DOHH2 (cell line): ENCODE measurements around the gene CAMSAP2.

Experiments used
- H3F3A ChIP-seq: fragments of 200-600 bp; sonication (generic), shearing (Covaris generic); 2 replicates; pipeline ENCODE4 v1.6.0; 2016; ENCODE audit warnings: antibody characterized with exemption, mild to moderate bottlenecking; ENCODE audit not compliant: control insufficient read depth, insufficient read depth
- H3K27ac ChIP-seq: fragments of 200-600 bp; sonication (generic); 2 replicates; pipeline ENCODE4 v1.5.1; 2014; ENCODE audit warnings: low read depth, mild to moderate bottlenecking, low read length, moderate library complexity
- H3K27me3 ChIP-seq: fragments of 200-600 bp; sonication (generic); 2 replicates; pipeline ENCODE4 v1.6.1; 2014; ENCODE audit warnings: mild to moderate bottlenecking, low read length, mixed read lengths; ENCODE audit not compliant: control insufficient read depth
- H3K36me3 ChIP-seq: fragments of 200-600 bp; sonication (generic); 2 replicates; pipeline ENCODE4 v1.6.1; 2014; ENCODE audit warnings: mild to moderate bottlenecking, low read length, moderate library complexity, mixed read lengths; ENCODE audit not compliant: control insufficient read depth
- H3K4me1 ChIP-seq: fragments of 200-600 bp; sonication (generic); 2 replicates; pipeline ENCODE4 v1.6.1; 2014; ENCODE audit warnings: mild to moderate bottlenecking, low read length, mixed read lengths; ENCODE audit not compliant: control insufficient read depth
- H3K4me2 ChIP-seq: fragments of 200-600 bp; sonication (generic); 2 replicates; pipeline ENCODE4 v1.6.0; 2014; ENCODE audit warnings: mild to moderate bottlenecking, low read length, moderate library complexity
- H3K4me3 ChIP-seq: fragments of 200-600 bp; sonication (generic); 2 replicates; pipeline ENCODE4 v1.5.1; 2014; ENCODE audit warnings: mild to moderate bottlenecking, low read length, mixed read lengths
- H3K79me2 ChIP-seq: fragments of 200-600 bp; sonication (generic); 2 replicates; pipeline ENCODE4 v1.6.1; 2014; ENCODE audit warnings: mild to moderate bottlenecking, low read length, mixed read lengths; ENCODE audit not compliant: control insufficient read depth
- H3K9me2 ChIP-seq: fragments of 200-600 bp; sonication (generic); replicated peaks from 2 replicates; pipeline ENCODE4 v1.6.1; 2014; ENCODE audit warnings: mild to moderate bottlenecking, low read length, mixed read lengths; ENCODE audit not compliant: control insufficient read depth
- H3K9me3 ChIP-seq: fragments of 200-600 bp; sonication (generic); 2 replicates; pipeline ENCODE4 v1.6.1; 2014; ENCODE audit warnings: antibody characterized with exemption, low read length, mixed read lengths; ENCODE audit not compliant: control insufficient read depth, insufficient read depth
- H4K20me1 ChIP-seq: fragments of 200-600 bp; sonication (generic); 2 replicates; pipeline ENCODE4 v1.6.0; 2014; ENCODE audit warnings: low read depth, mild to moderate bottlenecking, antibody characterized with exemption, low read length, moderate library complexity; ENCODE audit not compliant: control insufficient read depth, insufficient read depth
- EZH2phosphoT487 ChIP-seq: fragments of 200-600 bp; sonication (generic); IDR thresholded peaks from 2 replicates; pipeline ENCODE4 v1.6.1; 2017; ENCODE audit warnings: borderline replicate concordance, mild to moderate bottlenecking, antibody characterized with exemption, low read length, moderate library complexity, mixed read lengths
- TF ChIP-seq, protein P1 (sequence below): fragments of 200-600 bp; sonication (generic); IDR thresholded peaks from one replicate; pipeline ENCODE4 v1.5.1; 2014; ENCODE audit warnings: antibody characterized with exemption, mild to moderate bottlenecking, low read depth, low read length; ENCODE audit not compliant: poor library complexity, severe bottlenecking

The CAMSAP2 gene

DNA sequence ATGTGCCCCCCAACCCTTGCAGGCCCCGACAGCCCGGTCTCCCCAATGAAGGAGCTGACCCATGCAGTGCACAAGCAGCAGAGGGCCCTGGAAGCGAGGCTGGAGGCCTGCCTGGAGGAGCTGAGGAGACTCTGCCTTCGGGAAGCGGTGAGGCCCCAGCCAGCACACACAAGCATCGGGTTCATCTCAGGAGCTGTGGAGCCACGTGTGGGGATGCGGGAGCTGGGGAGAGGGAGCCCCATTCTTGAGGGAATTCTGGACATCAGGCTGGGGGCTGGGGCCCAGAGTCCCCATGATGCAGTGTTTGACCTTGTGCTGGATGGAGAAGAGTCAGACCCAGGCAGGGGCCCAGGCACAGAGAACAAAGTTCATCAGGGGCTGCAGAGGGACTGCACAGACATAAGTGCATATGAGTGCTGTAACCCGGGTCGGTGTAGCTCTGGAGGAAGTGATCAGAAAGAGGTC is 160.8 kb downstream of the CAMSAP2 start:
- TF ChIP-seq, protein P1, sequence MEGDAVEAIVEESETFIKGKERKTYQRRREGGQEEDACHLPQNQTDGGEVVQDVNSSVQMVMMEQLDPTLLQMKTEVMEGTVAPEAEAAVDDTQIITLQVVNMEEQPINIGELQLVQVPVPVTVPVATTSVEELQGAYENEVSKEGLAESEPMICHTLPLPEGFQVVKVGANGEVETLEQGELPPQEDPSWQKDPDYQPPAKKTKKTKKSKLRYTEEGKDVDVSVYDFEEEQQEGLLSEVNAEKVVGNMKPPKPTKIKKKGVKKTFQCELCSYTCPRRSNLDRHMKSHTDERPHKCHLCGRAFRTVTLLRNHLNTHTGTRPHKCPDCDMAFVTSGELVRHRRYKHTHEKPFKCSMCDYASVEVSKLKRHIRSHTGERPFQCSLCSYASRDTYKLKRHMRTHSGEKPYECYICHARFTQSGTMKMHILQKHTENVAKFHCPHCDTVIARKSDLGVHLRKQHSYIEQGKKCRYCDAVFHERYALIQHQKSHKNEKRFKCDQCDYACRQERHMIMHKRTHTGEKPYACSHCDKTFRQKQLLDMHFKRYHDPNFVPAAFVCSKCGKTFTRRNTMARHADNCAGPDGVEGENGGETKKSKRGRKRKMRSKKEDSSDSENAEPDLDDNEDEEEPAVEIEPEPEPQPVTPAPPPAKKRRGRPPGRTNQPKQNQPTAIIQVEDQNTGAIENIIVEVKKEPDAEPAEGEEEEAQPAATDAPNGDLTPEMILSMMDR = no peak
- no peak for TF ChIP-seq EZH2phosphoT487
- no peak overlapping the region for H3K4me2 ChIP-seq
- no peak overlapping the region for H3K4me3 ChIP-seq
- H3K27ac ChIP-seq = no peak overlapping the region
- H3K36me3 ChIP-seq = no peaks in the 10 kb centered on the region
- no peaks in the 10 kb centered on the region for H3K79me2 ChIP-seq
- no peaks in the 10 kb centered on the region for H4K20me1 ChIP-seq
- no peaks in the 10 kb centered on the region for H3K9me3 ChIP-seq
- H3F3A ChIP-seq = no peaks in the 10 kb centered on the region
- peaks cover 11% of the 10 kb centered on the region for H3K27me3 ChIP-seq
- no peaks in the 10 kb centered on the region for H3K4me1 ChIP-seq
- H3K9me2 ChIP-seq = no peaks in the 10 kb centered on the region

DNA sequence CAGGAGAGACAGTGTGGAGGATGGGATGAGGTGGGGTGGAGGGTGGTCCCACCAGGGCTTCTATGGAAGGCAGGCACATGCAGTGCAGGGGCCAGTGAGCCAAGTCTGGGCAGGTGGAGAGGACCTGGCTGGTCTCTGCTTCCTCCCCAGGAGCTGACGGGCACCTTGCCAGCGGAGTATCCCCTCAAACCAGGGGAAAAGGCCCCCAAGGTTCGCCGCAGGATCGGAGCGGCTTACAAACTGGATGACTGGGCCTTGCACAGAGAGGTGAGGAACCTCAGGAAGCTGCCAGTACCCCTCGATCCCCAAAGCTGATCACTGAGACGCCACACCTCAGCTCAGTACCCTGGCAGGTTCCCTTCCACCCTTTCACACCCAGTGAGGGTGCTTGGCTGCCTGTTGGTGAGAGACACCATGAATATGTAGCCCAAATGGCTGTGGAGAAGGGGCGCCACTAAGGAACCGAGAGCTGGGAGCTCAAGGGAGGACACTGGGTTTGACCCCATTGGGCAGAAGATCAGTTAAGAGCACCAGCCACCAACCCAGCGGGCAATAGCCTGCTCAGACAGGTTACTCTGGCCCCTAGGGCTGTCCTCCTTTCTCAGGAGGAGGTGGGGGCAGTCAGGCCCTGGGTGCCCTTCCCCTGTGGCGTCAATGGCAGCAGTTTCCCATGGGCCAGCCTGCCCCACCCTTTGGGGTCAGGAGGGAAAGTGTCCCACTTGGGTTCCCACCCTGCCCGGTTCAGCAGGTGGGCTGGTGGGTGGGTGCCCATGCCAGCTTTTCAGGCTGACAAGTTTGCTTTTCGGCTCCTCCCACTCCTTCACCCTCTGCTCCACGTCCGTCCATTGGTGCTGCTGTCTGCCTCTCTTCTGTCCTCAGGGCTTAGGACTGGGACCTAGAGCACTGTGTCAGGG is 161.5 kb downstream of the CAMSAP2 start:
- no peaks in the 10 kb centered on the region for H3K36me3 ChIP-seq
- H3K9me2 ChIP-seq = no peaks in the 10 kb centered on the region
- no peak overlapping the region for H3K4me3 ChIP-seq
- no peaks in the 10 kb centered on the region for H3F3A ChIP-seq
- H3K27ac ChIP-seq = no peak overlapping the region
- no peaks in the 10 kb centered on the region for H4K20me1 ChIP-seq
- H3K4me1 ChIP-seq = no peaks in the 10 kb centered on the region
- TF ChIP-seq EZH2phosphoT487 = no peak
- TF ChIP-seq, protein P1 = no peak
- H3K4me2 ChIP-seq = no peak overlapping the region
- peaks cover 6% of the 10 kb centered on the region; the same call in 1 of the 2 replicates for H3K27me3 ChIP-seq
- H3K79me2 ChIP-seq = no peaks in the 10 kb centered on the region
- no peaks in the 10 kb centered on the region for H3K9me3 ChIP-seq

DNA sequence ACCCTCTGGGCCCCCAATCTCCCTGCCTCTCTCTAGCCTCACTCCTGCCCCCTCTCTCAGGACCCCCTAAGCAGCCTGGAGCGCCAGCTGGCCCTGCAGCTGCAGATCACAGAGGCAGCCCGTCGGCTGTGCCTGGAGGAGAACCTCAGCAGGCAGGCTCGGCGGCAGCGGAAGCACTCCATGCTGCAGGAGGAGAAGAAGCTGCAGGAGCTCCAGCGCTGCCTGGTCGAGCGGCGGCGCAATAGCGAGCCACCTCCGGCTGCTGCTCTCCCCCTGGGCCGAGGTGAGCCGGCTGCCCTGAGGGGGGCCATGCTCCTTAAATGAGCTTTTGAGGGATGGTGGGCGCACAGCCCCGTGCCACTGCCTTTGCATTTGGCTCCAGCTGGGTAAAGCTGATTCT is 162.2 kb downstream of the CAMSAP2 start:
- Histone ChIP-seq H3K27ac (no peak overlapping the region), H3K4me2 (no peak overlapping the region), H3K79me2 (no peaks in the 10 kb centered on the region), H3K4me1 (no peaks in the 10 kb centered on the region), H4K20me1 (no peaks in the 10 kb centered on the region), H3K4me3 (no peak overlapping the region), H3K9me3 (no peaks in the 10 kb centered on the region), H3K27me3 (peaks cover 6% of the 10 kb centered on the region; the same call in 1 of the 2 replicates), H3K9me2 (no peaks in the 10 kb centered on the region), H3K36me3 (no peaks in the 10 kb centered on the region), H3F3A (no peaks in the 10 kb centered on the region)
- TF ChIP-seq, protein P1 = no peak
- no peak for TF ChIP-seq EZH2phosphoT487
